Stimulated activated CD4-positive, alpha-beta T cell treated with anti-CD3 and anti-CD28 coated beads, Interleukin-15, amount 100 ng/mL, for 24 hours (primary cell): ENCODE data around the gene GMFB.
A peak's percentile ranks its signal among the peaks of the same experiment; 100 is the strongest.

Source experiments
- DNase-seq: peaks from one replicate; pipeline ENCODE4 v3.0.0-alpha.2; 2020

GMFB gene

DNA sequence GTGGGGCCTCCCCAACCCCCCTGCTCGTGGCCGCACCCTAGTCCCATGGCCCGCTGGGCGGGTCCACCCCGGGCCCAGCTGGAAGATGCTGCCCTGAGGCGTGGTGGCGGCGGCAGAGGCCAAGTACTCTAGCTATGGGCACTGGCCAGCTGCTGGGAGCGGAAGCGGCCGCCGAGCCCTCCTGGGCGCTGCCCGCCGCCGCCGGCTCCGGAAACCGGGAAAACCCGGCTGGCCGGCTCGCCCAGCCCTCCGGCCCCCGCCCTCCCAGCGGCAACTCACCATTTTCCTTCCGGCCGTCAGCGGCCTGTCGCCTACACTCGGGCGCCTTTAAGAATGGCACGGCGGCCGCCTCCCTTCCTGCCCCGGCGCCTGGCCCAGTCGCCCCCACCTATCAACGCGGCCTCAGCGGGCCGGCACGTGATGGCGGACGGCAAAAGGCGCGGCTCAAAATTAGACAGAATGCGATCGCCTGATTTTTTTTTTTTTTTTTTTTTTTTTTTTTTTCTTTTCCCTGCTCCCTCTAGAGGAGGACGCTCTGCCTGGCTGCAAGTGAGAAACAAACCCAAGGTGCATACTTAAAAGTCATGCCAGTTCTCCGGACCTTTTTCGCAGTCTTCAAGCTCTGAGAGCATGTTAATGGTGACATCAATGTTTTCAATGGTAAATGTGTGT is at the start of gene GMFB:
Gene GMFB, minus strand, starts transcription at position 335 of the 672 bp plus-strand sequence. Its CDS starts 53 bp downstream, at position 282.
- peak; percentile 90 for DNase-seq

DNA sequence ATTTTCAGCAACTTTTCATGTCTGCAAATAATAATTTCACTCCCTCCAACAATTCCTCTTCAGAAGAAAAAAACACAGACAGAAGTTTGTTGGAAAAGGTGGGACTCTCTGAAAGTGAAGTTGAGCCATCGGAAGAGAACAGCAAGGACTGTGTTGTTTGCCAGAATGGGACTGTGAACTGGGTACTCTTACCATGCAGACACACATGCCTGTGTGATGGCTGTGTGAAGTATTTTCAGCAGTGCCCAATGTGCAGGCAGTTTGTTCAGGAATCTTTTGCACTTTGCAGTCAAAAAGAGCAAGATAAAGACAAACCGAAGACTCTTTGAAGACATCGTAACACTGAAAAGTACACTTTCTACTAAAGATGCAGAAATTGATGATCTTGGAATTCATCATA is 49.3 kb upstream of the GMFB start:
- DNase-seq: no peak

DNA sequence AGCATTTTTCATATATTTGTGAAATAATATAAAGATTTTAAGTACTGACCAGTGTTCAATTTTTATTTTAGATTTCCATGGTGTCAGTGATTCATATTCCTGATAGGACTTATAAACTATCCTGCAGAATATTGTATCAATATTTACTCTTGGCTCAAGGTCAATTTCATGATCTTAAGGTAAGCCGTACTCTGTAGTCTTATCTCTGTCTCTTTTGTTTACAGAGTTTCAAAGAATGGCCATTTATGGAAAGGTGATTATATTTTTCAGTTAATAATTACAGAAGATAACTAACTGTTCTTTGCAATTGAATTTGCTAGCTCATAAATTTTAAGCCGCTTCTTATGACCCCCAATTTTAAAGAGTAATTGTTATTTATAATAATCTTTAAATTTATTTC is 48.9 kb upstream of the GMFB start:
- DNase-seq: no peak

DNA sequence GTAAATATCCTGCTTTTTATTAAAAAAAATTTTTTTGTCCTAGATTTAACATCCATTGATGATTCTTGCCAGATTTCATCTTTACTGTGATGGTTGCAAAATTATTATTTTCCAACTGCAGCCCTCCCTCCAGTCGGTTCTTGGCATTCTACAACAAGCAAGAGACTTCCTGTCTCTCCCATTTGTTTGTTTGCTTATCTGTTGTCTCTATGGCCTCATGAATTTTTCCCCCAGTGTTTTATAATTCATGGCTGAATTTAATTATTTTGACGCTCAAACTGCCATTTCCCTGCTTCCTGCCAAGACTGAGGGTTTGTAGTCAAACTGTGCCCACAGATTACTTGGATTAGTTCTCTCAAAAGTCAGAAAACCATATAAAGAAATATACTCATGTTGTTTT is 46.9 kb upstream of the GMFB start:
- DNase-seq: no peak

DNA sequence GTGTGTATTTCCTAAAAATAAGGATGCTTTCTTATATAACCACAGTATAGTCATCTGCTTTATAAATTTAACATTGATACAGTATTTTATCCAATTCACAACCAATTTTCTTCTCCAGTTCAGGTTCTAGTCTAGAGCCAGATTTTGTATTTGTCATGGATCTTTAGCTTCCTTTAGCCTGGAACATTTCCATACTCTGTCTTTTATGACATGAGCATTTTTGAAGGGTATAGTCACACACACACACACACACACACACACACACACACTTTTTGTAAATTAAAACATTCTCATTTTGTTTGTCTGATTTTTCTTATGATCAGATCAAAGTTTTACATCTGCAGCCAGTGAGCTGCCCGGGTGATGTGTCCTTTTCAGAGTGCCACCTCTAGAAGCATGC is 46.3 kb upstream of the GMFB start:
- no peak for DNase-seq

DNA sequence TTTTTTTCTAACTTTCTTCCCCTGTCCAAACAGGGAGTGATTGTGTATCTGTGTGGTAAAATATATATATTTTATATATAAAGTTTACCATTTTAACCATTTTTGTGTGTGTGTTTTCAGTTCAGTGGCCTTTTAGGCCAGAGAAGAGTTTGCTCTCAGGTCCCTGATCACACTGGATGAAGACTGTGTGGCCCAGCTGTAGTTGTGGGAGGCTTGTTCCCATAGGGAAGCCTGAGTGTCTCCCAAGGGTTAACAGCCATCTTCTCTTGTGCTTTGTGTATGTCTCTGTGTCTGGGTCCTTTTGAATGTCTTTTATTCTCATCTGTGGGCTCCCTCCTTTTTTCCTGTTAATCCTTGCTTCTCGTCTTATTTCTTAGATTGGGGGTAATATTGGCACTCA is 44.3 kb upstream of the GMFB start:
- DNase-seq: no peak

DNA sequence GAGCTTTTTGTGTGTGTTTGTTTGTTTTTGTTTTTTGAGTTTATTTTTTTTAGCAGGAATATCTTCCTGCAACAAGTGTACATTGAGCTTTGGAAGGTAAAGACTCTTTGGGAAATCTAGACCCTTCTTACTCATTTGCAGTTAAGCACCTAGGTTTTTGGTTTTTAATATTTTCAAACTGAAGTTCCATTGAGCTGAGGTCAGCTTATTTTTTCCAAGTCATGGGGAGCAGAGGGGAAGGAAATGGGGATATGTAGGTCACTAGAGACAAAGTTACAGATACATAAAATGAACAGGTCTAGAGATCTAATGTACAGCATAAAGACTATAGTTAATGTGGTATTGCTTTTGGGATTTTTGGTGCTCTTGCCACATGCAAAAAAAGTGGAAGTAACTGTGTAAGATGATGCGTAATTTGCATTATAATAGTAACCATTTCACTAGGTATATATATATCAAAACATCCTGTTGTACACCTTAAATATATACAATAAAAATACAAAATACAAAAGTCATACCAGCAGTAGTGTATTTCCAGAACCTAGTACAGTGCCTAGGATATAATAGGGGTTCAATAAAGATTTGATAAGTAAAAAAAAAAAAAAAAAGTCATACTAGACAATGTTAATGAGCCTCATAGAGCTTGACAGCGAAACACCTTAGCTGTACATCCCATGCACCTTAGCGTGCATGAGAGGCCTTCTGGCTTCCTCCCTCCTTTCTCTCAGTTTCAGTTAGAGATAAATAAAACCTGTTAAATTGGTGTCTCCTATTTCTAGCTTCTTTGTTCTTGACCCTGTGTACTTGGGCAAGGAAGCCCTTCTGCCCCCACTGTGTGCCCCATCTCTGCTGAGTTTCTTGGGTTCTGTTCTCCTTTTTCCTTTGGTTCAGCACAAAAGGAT is 43.6 kb upstream of the GMFB start:
- no peak for DNase-seq

DNA sequence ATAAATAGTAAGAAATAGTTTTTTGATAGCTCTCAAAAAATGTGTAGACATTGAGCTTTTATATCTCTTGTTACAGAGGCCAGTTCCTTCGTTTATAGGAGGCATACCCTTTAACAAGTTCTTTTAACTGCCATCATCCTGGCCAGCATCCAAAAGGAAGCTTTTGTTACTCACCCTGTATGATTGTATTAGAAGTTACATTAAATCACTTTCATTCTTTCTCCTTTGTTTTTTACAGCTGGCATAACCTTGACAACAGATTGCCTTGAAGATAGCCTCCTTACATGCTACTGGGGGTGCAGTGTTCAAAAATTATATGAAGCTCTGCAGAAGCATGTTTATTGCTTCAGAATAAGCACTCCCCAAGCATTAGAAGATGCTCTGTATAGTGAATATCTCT is 41.0 kb upstream of the GMFB start:
- DNase-seq: no peak

DNA sequence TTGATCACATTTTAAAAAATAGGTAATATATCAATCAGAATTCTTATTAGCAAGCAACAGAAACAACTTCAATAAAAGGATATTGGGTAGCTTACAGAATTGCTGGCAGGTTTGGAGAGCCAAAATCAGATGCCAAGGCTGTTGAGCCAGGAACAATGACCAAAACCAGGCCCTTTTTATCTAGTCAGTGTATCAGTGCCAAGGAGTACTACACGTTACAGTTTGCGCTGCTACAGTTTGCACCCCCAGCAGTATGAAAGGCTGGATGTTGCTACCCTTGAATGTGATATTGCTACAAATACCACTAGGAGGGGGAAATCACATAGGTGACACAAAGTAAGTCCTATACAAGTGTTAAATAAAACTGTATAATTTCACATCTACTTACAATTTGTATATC is 40.2 kb upstream of the GMFB start:
- no peak for DNase-seq

DNA sequence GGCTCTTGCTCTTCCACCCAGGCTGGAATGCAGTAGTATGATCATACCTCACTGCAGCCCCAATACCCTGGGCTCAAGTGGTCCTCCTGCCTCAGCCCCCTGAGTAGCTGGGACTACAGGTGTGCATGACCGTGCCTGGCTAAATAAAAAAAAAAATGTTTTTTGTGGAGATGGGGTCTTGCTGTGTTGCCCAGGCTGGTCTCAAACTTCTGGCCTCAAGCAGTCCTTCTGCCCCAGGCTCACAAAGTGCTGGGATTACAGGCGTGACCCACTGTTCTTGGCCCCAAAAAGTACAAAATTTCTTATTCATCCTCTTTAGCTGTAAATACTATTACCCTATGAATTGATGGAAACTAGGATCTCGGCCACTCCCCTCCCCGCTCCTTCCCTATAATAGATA is 35.6 kb upstream of the GMFB start:
- DNase-seq: no peak

DNA sequence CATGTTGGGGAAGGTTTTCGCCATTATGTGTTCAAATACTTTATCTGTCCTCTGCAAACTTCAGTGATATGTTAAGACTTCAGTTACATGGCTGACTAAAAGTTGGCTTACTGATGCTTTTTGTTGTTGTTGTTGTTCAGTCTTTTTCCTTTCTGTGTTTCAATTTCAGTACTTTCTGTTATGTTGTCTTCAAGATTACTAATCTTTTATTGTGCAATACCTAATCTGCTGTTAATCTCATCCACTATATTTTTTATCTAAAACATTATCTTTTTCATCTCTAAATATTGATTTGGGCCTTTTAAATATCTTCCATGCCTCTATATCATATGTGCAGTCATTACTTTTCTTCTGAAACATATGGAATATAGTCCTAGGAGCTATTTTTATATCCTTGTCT is 27.9 kb upstream of the GMFB start:
- DNase-seq: no peak

DNA sequence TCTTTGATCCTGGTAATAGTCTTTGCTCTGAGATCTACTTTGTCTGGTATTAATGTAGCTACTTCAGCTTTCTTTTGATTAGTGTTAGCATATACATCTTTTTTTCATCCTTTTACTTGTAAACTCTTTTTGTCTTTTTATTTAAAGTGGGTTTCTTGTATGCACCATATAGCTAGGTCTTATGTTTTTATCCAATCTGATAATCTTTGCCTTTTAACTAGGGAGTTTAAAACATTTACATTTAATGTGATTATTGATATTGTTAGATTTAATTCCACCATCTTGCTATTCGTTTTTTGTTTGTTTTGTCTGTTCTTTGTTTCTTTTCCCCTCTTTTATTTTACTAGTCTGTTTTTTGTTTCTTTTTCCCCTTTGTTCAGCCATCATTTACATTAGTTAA is 26.9 kb upstream of the GMFB start:
- DNase-seq: no peak

DNA sequence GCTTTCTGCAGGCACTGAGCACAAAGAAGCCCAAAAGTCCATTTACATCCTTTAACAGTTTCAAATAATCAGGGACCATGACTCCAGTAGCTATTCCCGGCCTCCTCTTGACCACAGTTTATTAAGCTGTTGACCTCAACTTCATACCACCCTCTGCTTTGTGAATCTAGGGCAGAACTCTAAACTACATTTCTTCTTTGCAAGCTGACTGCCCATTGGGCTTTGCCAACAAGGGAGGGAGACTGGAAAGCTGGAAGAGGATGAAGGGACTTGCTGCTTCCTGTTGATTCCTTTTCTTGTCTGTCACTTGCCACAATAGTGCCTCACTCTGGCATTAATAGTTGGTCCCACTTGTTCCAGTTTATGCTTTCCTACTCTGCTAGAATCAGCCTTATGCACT is 23.6 kb upstream of the GMFB start:
- DNase-seq: no peak

DNA sequence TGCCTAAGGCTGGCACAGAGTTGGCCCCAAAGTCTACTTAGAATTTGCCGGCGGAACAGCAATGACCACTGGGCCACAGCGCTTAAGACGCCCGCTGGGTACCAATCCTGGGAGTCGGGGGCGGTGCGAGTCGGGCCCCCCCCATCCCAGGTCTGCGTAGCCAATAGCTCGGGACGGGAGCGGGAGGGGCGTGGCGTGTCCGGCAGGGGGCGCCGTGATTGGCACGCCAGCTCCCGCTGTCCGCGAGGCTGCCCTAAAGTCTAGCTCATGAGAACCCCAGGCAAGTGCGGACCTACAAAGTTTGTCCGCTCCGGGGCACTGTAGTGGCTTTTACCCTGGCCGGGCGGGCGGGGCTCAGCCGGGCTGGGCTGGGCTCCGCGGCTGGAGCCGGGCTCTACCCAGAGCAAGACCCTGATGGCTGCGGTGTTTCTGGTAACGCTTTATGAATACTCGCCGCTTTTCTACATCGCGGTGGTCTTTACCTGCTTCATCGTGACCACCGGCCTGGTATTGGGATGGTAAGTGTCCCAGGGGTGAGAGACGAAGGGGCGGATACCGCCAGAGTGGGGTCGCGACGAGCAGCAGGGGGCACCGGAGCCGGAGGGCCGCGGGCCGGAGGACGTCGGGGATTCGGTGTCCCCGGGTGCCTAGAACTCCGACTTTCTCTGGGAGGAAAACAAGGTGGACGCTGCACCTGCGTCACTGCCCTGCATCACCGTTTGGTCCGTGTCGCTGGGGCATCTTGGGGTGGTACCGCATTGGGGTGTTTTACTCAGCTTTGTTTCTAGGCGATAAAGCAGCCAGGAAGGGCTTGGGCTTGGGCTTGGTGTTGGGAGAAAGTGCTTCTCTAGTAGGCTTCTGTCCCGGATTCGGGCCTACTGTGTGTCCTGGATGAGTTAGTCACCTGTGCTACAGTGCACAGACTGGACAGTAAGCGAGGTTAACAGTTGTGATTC is 21.0 kb upstream of the GMFB start, which contains the start of gene CGRRF1:
Gene CGRRF1, plus strand, starts transcription at position 361 of the 956 bp plus-strand sequence. Its CDS starts 54 bp downstream, at position 415.
- DNase-seq: peak; percentile 99

DNA sequence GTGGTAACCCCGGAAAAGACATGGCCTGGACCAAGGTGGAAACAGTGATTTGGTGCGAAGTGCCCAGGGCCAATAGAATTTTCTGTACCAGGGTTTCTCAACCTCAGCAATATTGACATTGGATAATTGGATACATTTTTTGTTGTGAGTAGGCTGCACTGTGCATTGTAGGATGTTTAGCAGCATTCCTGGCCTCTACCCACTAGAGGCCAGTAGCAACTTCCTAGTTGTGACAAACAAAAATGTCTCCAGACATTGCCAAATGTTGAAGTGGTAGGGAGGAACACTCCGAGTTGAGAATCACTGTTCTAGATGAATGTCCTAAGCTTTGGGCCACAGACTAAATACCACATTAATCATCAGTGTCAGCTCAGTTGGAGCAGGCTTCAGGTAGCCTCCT is 14.7 kb upstream of the GMFB start:
- no peak for DNase-seq

DNA sequence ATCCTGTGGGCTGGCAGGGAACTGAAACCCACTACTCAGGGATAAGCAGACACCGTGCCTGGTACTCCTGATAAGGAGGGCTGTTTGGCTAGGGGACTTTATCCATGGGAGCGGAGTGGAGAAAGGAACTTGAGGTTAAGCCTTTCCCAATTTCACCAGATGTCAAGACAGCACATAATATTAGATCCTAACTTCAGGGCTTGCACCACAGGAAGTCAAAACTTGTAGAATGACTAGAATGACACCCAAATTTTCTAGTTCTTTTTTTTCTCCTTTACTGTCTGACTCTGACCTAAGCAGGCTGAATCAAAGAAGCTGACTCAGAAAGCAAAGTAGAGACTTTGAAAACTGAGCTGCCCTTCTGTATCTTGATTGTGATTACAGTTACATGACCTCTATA is 13.8 kb upstream of the GMFB start:
- DNase-seq: no peak

DNA sequence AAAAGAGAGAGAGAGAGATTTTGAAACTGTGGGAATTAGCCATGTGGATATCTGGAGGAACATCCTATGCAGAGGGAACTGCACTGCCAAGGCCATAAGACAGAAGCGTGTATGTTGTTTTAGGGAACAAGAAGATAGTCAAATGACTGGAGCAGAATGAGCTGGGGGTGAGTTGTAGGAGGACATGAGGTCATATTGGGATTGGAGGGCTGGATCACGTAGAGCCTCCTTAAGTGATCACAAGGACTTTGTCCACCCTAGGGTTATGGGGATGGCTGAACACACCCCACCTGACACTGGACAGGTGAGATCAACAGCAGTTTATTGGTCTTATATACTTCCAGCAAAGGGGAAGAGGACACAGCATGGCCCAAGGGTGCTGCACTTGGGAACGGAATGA is 12.7 kb upstream of the GMFB start:
- DNase-seq: no peak

DNA sequence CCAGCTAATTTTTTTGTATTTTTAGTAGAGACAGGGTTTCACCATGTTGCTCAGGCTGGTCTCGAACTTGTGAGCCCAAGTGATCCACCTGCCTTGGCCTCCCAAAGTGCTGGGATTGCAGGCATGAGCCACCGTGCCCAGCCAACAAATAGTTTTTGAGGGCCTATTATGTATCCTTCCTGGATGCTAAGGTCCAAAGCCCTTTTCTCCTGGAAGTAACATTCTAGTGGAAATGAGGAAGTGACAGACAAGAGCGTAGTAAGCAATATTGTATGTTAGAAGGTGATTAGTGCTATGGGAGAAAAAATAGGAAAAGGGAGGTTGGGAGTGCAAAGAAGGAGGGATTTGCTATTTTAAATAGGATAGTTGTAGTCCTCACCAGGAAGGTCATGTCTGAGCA is 12.0 kb upstream of the GMFB start:
- no peak for DNase-seq

DNA sequence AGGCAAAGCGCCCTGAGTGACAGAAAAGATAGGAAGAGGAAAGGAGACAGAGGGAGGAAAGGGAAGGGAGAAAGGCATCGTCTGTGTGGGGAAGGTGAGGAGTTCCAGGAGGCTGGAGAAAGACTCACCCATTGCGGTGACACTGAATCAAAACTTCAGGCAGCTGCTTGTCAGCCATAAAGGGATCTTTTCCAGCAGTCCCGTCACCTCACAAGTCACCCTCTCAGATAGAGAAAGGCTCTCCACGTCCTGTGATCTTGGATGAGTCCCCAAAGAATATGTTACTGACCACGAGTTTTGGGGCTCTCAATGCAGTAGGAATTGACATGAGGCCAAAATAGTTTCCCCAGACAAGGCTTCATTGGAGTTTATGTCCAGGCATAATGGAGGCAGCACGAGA is 9.8 kb upstream of the GMFB start:
- no peak for DNase-seq

DNA sequence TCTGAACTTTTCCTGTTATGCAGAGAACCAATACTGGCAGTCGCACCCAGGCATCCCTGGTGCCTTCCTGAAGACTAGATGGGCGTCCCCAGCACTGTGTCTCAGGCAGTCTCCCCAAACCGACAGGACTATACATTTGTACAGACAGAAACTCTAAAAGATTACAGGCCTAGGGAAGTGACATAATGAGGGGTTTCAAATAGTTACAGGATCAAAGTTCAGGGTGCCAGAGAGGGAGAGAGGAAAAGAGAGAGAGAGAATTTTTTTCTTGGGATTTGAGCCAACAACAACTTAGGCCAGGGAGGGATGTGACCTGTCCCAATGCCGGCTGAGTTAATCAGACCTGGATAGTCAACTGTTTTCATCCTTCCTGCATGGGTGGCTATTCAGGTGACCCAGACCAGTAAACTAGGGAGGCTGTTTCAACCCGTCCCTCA is 9.3 kb upstream of the GMFB start:
- no peak for DNase-seq

DNA sequence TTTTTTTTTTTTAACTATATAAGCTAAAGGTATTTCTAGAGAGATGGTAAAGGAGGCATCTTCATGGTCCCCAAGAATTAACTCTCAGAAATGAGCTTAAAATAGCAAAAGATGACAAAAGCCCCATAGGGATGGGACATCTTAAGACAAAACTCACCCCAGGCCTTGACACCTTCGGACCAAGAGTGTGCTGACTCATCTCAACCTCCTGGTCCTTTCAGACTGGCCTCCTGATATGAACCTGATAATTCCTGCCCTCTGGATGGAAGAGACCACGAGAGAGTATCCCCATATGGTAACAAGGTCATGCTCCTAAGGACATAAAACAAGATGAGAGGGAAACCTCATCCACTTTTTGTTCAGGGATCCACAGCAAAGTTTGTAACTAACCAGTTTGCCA is 8.4 kb upstream of the GMFB start:
- no peak for DNase-seq

DNA sequence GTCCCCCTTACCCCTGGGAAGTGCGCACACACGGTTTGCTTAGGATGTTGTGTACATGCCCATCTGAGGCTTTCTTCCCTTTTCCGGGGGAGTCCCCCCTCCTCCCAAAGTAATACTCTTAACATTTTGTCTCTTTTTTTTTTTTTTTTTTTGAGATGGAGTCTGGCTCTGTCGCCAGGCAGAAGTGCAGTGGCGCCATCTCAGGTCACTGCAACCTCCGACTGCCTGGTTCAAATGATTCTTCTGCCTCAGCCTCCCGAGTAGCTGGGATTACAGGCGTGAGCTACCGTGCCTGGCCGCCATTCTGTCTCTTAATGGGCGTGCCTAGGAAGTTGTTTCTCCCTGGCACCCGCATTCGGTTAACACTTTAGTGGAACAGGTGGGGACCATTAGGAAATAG is 4.5 kb upstream of the GMFB start:
- DNase-seq: no peak
